Endothelial cell of umbilical vein (primary cell): Measurements from ENCODE around the gene THSD8.

Experiments used
- CTCF ChIP-seq, 2 donors: IDR thresholded peaks; 1 replicate in 1 of 2; 2 replicates in 1 of 2; pipeline ENCODE4 v1.5.1; 2011; ENCODE audit warnings: low read length in 2 of 2, mild to moderate bottlenecking in 2 of 2, moderate library complexity in 2 of 2, control low read depth in 1 of 2, inconsistent platforms in 1 of 2, low read depth in 1 of 2; ENCODE audit not compliant: insufficient read depth in 1 of 2; ENCODE audit errors: extremely low read depth in 1 of 2
- GATA2 ChIP-seq: IDR thresholded peaks from 2 replicates; pipeline ENCODE4 v1.7.0; 2011; ENCODE audit warnings: low read depth, mild to moderate bottlenecking, moderate library complexity, mixed read lengths, low read length; ENCODE audit not compliant: insufficient read length, insufficient read depth
- JUN ChIP-seq: IDR thresholded peaks from 2 replicates; pipeline ENCODE4 v1.6.1; 2011; ENCODE audit warnings: borderline replicate concordance, low read depth; ENCODE audit not compliant: insufficient read length, insufficient read depth
- MAX ChIP-seq: IDR thresholded peaks from 2 replicates; pipeline ENCODE4 v1.6.1; 2011; ENCODE audit not compliant: insufficient read depth, insufficient read length
- POLR2A ChIP-seq: IDR thresholded peaks from 2 replicates; pipeline ENCODE4 v1.6.1; 2012; ENCODE audit warnings: low read depth, mild to moderate bottlenecking, control low read depth, low read length
- POLR2AphosphoS5 ChIP-seq: IDR thresholded peaks from 2 replicates; pipeline ENCODE4 v1.6.1; 2012; ENCODE audit warnings: low read depth, mild to moderate bottlenecking, control low read depth, low read length, moderate library complexity; ENCODE audit not compliant: insufficient read depth

DNA sequence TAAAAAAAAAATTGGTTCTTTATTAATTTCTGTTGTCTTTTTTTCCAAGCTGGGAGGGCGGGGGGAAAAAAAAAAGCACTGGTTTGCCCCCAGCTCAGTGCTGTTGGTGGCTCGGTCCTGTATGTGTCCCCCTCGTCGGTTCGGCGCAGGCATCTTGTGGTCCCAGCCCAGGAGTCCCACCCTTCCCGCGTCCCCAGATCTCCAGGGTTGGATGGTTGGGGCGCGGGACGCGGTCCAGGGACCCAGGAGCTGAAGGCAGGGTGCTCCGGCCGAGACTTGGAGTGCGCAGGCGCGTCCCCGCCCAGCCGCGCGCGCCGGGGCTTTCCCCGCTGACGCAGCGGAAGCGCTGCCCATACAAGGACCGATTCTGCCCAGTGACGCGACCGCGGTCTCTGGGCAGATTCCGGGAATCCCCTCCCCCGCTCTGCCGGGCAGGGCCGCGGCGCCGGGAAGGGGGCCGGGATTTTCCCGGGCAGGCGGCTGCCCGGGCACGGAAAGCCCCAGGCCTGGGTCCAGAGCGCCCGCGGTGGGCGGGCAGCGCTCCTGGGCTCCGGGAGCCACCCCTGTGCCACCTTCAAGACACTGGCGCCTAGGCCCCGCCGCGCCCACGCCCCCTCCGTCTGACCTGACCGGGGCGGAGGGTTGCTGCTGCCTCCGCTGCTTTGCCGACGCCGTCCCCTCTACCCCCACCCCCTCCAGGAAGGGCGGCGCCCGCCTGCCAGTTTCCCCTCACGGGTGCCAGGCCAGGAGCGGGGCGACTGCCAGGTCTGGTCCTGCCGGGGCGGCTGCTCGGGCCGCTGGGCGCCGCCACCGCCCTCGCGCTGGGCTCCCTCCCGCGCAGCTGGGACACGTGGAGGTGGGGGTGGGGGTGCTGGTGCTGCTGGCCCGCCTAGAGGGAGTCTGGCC, 8.3 kb upstream of the THSD8 start:
- TF ChIP-seq GATA2 (no peak), CTCF (IDR thresholded peaks at IDR 0.05; ENCODE audit: extremely low read depth in 1 of 2, insufficient read depth in 1 of 2, low read depth in 1 of 2, low read length in 2 of 2) (no peak), POLR2A (no peak), MAX (peak; percentile 67), POLR2AphosphoS5 (peak; percentile 91), JUN (no peak)
